ENCODE measurements around the gene RAD51D. TPM values are rescaled to one million over a fixed set of nuclear protein-coding genes. Genes with fewer than 3 reads are reported as not detected.
"Not testable (repeated sequence)": the region's sequence is repeated elsewhere in the genome, so short reads cannot be mapped to it uniquely, and the experiment has no call there.

RAD51D gene
- total RNA-seq, 4 donors from 2014 or later = 7.8 to 15.6 (median 12.5) TPM

DNA sequence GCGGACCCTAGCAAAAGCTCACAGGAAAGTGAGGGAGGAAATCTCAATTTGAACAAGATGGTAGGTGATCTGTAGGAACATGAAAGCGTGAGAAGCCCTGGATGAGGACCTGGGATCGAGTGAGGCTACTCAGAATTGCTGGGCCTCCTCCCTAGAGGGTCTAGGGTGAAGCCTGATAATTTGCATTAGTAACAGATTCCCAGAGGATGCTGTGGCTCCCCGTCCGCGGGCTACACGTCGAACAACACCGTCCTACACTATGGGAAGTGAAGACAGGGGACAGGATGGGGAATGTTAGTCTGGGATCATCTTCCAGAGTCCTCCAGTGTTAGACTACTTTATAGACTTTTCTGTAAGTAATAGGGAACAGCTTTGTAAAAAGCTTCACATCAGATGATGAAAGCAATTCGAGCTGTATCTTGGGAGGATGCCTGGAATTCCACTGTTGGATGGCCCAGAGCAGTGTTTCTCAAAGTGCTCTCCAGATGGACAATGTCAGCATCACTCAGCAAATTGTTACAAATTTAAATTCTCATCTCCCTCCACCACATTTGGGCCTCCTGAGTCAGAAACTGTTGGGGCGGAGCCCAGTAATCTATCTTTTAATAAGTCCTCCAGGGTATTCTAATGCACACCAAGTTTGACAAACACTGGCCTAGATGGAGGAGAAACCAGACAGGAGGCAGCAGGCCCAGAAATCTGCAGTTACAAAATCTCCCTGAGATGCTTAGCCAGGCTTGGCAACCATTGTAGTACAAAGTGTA lies 8.3 kb upstream of the RAD51D start:
- Histone ChIP-seq H3K27ac (no peak overlapping the region), H3K4me3 (replicated peaks in 1 of 3) (no peak overlapping the region), H3K4me1 (no peaks in the 10 kb centered on the region), H3K9me3 (no peaks in the 10 kb centered on the region), H3K36me3 (peaks cover 3 to 11% of the 10 kb centered on the region in 2 donors), H3K27me3 (no peaks in the 10 kb centered on the region)
- TF ChIP-seq, protein P1, sequence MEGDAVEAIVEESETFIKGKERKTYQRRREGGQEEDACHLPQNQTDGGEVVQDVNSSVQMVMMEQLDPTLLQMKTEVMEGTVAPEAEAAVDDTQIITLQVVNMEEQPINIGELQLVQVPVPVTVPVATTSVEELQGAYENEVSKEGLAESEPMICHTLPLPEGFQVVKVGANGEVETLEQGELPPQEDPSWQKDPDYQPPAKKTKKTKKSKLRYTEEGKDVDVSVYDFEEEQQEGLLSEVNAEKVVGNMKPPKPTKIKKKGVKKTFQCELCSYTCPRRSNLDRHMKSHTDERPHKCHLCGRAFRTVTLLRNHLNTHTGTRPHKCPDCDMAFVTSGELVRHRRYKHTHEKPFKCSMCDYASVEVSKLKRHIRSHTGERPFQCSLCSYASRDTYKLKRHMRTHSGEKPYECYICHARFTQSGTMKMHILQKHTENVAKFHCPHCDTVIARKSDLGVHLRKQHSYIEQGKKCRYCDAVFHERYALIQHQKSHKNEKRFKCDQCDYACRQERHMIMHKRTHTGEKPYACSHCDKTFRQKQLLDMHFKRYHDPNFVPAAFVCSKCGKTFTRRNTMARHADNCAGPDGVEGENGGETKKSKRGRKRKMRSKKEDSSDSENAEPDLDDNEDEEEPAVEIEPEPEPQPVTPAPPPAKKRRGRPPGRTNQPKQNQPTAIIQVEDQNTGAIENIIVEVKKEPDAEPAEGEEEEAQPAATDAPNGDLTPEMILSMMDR (IDR thresholded peaks at IDR 0.05) = no peak
- TF ChIP-seq POLR2A (IDR thresholded peaks at IDR 0.05) = no peak
- intact Hi-C loops (cut with DNase I) = no loop called here
- WGBS, 2 donors = 84% methylated on average over 11 of the region's 11 CpGs
- DNase-seq = no peak

DNA sequence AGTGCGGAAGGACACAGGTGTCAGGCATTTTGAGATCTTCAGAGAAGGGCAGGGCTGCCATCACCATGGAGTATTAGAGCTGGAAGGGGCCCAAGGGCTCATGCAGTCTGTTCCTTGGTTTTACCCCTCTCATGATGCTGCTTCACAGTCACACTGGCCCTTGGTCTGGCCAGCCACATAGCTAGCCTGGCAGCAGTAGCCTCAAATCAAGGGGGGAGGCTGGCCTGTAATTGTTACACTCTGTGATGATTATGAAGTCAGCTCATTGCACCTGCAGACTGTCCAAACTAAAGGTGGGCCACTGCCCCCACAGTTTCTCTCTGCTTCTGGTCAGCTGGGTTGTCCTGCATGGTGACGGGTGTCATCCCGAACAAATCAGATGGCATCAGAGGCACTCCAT lies 1.7 kb upstream of the RAD51D start, which contains the start of gene FNDC8:
Gene FNDC8, plus strand, starts transcription at position 301 of the 400 bp plus-strand sequence. Its CDS starts 79 bp downstream, at position 380.
- peaks cover 11 to 14% of the 10 kb centered on the region in 2 donors for H3K4me1 ChIP-seq
- WGBS, 2 donors = 94 to 98% methylated on average over 3 of the region's 3 CpGs
- H3K36me3 ChIP-seq = no peaks in the 10 kb centered on the region
- intact Hi-C loops (cut with DNase I) = loop anchor here (5.0 kb wide), 2 partner anchors 579 to 704 kb away; no protein-coding TSS in a partner anchor
- no peak for TF ChIP-seq POLR2A (IDR thresholded peaks at IDR 0.05)
- TF ChIP-seq, protein P1 (IDR thresholded peaks at IDR 0.05) = no peak
- no peak for DNase-seq
- H3K27me3 ChIP-seq = no peaks in the 10 kb centered on the region
- no peak within 1 kb of the TSS for H3K27ac ChIP-seq
- no peaks in the 10 kb centered on the region for H3K9me3 ChIP-seq
- no peak within 1 kb of the TSS for H3K4me3 ChIP-seq (replicated peaks in 1 of 3)

DNA sequence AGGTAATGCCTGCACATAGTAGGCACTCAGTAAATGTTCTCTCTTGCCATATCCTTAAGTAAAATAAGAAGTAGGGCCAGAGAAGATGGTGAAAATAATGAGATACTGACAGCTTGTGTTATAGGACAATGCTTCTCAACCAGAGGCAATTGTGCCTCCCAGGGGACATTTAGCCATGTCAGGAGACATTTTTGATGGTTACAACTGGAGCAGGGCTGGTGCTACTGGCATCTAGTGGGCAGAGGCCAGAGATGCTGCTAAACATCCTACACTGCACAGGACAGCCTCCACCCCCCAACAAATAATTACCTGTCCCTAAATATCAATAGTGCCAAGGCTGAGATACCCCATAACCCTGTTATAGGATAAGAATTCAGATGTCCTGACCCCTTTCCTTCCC lies 1.7 kb downstream of the RAD51D start:
- TF ChIP-seq, protein P1 (IDR thresholded peaks at IDR 0.05) = peak in 2 of 6 experiments; percentile 22 to 28
- TF ChIP-seq POLR2A (IDR thresholded peaks at IDR 0.05) = no peak
- intact Hi-C loops (cut with DNase I) = no loop called here
- H3K27ac ChIP-seq = no peak overlapping the region

DNA sequence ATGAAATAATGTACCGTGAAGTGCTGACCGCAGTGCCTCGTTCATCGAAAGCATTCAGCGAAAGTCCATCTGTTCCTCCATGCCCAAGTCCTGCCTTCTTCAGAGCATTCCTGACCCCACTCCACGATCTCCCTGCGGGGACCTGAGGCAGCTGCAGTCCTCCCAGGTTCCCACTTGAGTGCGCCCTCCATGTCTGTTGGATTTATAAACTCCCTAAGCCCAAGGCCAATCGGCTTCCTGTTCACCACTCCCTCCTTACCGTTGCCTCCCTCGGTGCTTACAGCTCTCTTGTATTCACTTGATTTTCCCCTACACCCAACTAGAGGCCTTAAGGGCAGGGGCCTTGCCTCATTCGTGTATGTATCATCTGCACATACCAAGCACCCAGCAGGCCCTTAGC lies 2.8 kb downstream of the RAD51D start:
- no peaks in the 10 kb centered on the region for H3K36me3 ChIP-seq
- H3K9me3 ChIP-seq = no peaks in the 10 kb centered on the region
- peaks cover 11 to 18% of the 10 kb centered on the region in 2 donors for H3K4me1 ChIP-seq
- intact Hi-C loops (cut with DNase I) = no loop called here
- no peak overlapping the region for H3K27ac ChIP-seq
- no peak overlapping the region for H3K4me3 ChIP-seq (replicated peaks in 1 of 3)
- no peaks in the 10 kb centered on the region for H3K27me3 ChIP-seq
- TF ChIP-seq POLR2A (IDR thresholded peaks at IDR 0.05) = no peak
- TF ChIP-seq, protein P1 (IDR thresholded peaks at IDR 0.05) = no peak
- no peak for DNase-seq
- 79 to 83% methylated on average over 12 of the region's 12 CpGs for WGBS, 2 donors

More for the DNA sequence above, 1.7 kb downstream of the RAD51D start:
- no peak overlapping the region for H3K4me3 ChIP-seq (replicated peaks in 1 of 3)
- no peaks in the 10 kb centered on the region for H3K9me3 ChIP-seq
- peak in 1 of 2 donors; percentile 26 for DNase-seq
- H3K27me3 ChIP-seq = no peaks in the 10 kb centered on the region
- peaks cover 11 to 18% of the 10 kb centered on the region in 2 donors for H3K4me1 ChIP-seq
- no peaks in the 10 kb centered on the region for H3K36me3 ChIP-seq

GRCh38 chr17:35110791-35111190 lies 8.9 kb downstream of the RAD51D start:
- H3K27ac ChIP-seq; intact Hi-C loops (cut with DNase I); H3K36me3 ChIP-seq; H3K27me3 ChIP-seq; H3K4me1 ChIP-seq; DNase-seq; H3K4me3 ChIP-seq (replicated peaks in 1 of 3); H3K9me3 ChIP-seq: not testable (repeated sequence)
- WGBS, 2 donors = 98% methylated on average over 17 of the region's 17 CpGs
